ENCODE results near the gene OR5I1. TPM values are rescaled to one million over a fixed set of nuclear protein-coding genes. Genes with fewer than 3 reads are reported as not detected.

The OR5I1 gene
- not detected in 2 replicates for total RNA-seq

GRCh38 chr11:55936300-55936699 lies at the start of gene OR5I1:
TSS of gene OR5I1 (minus strand) at chr11:55936400. CDS start at chr11:55936400, 0 bp downstream.
- Histone ChIP-seq H3K36me3 (ENCODE audit: control insufficient read depth, insufficient read depth, low read length) (no peaks in the 10 kb centered on the region), H3K4me3 (ENCODE audit: low read depth, low read length) (no peak within 1 kb of the TSS), H3K27me3 (ENCODE audit: control insufficient read depth, insufficient read depth, low read length) (no peaks in the 10 kb centered on the region)
- no peak for FAIRE-seq
- no peak for DNase-seq (ENCODE audit: low read depth)
- TF ChIP-seq, protein P1, sequence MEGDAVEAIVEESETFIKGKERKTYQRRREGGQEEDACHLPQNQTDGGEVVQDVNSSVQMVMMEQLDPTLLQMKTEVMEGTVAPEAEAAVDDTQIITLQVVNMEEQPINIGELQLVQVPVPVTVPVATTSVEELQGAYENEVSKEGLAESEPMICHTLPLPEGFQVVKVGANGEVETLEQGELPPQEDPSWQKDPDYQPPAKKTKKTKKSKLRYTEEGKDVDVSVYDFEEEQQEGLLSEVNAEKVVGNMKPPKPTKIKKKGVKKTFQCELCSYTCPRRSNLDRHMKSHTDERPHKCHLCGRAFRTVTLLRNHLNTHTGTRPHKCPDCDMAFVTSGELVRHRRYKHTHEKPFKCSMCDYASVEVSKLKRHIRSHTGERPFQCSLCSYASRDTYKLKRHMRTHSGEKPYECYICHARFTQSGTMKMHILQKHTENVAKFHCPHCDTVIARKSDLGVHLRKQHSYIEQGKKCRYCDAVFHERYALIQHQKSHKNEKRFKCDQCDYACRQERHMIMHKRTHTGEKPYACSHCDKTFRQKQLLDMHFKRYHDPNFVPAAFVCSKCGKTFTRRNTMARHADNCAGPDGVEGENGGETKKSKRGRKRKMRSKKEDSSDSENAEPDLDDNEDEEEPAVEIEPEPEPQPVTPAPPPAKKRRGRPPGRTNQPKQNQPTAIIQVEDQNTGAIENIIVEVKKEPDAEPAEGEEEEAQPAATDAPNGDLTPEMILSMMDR (IDR thresholded peaks at IDR 0.05; ENCODE audit: insufficient read depth, low read length, severe bottlenecking): no peak

GRCh38 chr11:55970935-55971334 lies 34.7 kb upstream of the OR5I1 start:
- TF ChIP-seq, protein P1 (IDR thresholded peaks at IDR 0.05; ENCODE audit: insufficient read depth, low read length, severe bottlenecking): no peak
- Histone ChIP-seq H3K4me3 (ENCODE audit: low read depth, low read length) (no peak overlapping the region), H3K36me3 (ENCODE audit: control insufficient read depth, insufficient read depth, low read length) (no peaks in the 10 kb centered on the region), H3K27me3 (ENCODE audit: control insufficient read depth, insufficient read depth, low read length) (no peaks in the 10 kb centered on the region)
- no peak for FAIRE-seq
- no peak for DNase-seq (ENCODE audit: low read depth)

GRCh38 chr11:55969845-55970244 lies 33.6 kb upstream of the OR5I1 start, which contains the start of gene OR10AG1:
TSS of gene OR10AG1 (minus strand) at chr11:55969945. CDS start at chr11:55969907, 38 bp downstream.
- FAIRE-seq: no peak

DNA sequence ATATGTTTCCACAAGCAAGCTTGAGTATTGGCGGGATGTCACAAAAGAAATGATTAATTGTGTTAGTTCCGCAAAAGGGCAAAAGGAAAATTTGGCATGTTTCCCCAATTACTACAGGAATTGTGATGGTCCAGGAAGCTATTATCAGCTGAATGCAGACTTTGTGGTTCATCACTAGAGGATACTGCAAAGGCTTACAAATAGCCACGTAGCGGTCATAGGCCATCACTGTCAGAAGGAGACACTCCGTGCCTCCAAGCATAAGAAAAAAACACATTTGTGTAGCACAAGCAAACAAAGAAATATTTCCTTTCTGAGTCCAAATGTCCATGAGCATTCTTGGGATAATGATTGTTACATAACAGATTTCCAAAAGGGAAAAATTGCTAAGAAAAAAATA lies 31.7 kb upstream of the OR5I1 start:
- DNase-seq (ENCODE audit: low read depth) (no peak), FAIRE-seq (no peak)
- TF ChIP-seq, protein P1 (IDR thresholded peaks at IDR 0.05; ENCODE audit: insufficient read depth, low read length, severe bottlenecking): no peak
- Histone ChIP-seq H3K36me3 (ENCODE audit: control insufficient read depth, insufficient read depth, low read length) (no peaks in the 10 kb centered on the region), H3K27me3 (ENCODE audit: control insufficient read depth, insufficient read depth, low read length) (no peaks in the 10 kb centered on the region), H3K4me3 (ENCODE audit: low read depth, low read length) (no peak overlapping the region)

More at GRCh38 chr11:55969845-55970244, 33.6 kb upstream of the OR5I1 start, which contains the start of gene OR10AG1:
- Histone ChIP-seq H3K27me3 (ENCODE audit: control insufficient read depth, insufficient read depth, low read length) (no peaks in the 10 kb centered on the region), H3K36me3 (ENCODE audit: control insufficient read depth, insufficient read depth, low read length) (no peaks in the 10 kb centered on the region), H3K4me3 (ENCODE audit: low read depth, low read length) (no peak within 1 kb of the TSS)
- DNase-seq (ENCODE audit: low read depth): no peak
- TF ChIP-seq, protein P1 (IDR thresholded peaks at IDR 0.05; ENCODE audit: insufficient read depth, low read length, severe bottlenecking): no peak

DNA sequence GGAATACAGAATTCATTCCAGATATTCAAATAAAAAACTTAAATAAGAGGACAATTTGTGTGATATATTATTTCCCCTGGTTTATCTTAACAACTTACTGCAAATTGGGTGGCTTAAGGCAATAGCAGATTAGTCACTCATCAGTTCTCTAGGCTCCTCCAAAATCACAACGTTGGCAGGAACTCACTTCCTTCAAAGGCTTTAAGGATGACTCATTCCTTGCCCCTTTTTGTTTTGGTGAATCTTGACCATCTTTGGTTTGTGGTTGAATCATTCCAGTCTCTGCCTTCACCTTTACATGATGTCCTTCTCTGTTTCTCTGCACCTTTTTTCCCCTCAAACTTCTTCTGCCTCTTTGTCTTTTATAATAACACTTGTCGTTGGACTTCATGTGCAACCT lies 30.2 kb upstream of the OR5I1 start:
- TF ChIP-seq, protein P1 (IDR thresholded peaks at IDR 0.05; ENCODE audit: insufficient read depth, low read length, severe bottlenecking): no peak
- Histone ChIP-seq H3K4me3 (ENCODE audit: low read depth, low read length) (no peak overlapping the region), H3K27me3 (ENCODE audit: control insufficient read depth, insufficient read depth, low read length) (no peaks in the 10 kb centered on the region), H3K36me3 (ENCODE audit: control insufficient read depth, insufficient read depth, low read length) (no peaks in the 10 kb centered on the region)
- FAIRE-seq: no peak
- DNase-seq (ENCODE audit: low read depth): peak; percentile 12

DNA sequence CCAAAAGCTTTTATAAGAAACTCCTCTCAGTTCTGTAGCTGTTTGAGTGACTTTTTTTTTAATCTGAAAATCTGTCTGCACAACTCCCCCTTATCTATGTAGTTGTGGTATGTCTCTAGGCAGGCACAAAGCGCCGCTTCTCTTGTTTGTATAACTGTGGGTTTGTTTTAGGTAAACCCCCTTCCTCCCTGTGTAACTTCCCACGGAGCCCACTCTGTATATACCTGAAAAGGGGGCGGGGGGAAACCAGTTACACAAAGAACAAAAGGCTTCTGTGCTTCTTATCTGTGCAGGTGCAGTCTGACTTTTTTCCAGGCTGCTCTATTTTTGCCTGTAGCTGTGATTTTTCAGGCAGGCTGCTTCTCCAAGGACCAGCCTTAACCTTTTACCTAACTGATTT lies 20.3 kb upstream of the OR5I1 start:
- no peaks in the 10 kb centered on the region for H3K27me3 ChIP-seq (ENCODE audit: control insufficient read depth, insufficient read depth, low read length)
- H3K4me3 ChIP-seq (ENCODE audit: low read depth, low read length): no peak overlapping the region
- FAIRE-seq (no peak), DNase-seq (ENCODE audit: low read depth) (no peak)
- H3K36me3 ChIP-seq (ENCODE audit: control insufficient read depth, insufficient read depth, low read length): no peaks in the 10 kb centered on the region
- TF ChIP-seq, protein P1 (IDR thresholded peaks at IDR 0.05; ENCODE audit: insufficient read depth, low read length, severe bottlenecking): no peak
